Measurements from ENCODE around the gene CDK5RAP2. TPM values are rescaled to one million over a fixed set of nuclear protein-coding genes. Genes with fewer than 3 reads are reported as not detected.
"Not testable (repeated sequence)": the region's sequence is repeated elsewhere in the genome, so short reads cannot be mapped to it uniquely, and the experiment has no call there.

The CDK5RAP2 gene
- total and polyA plus RNA-seq, 10 donors, result 19.5 to 93.7 (median 61.9) TPM

GRCh38 chr9:120531683-120532300 is 48.2 kb downstream of the CDK5RAP2 start:
- H3K36me3 ChIP-seq, result peaks cover 0 to 98% (median 83%) of the 10 kb centered on the region in 6 donors

GRCh38 chr9:120530220-120530832 is 49.6 kb downstream of the CDK5RAP2 start:
- H3K4me3 ChIP-seq; DNase-seq; intact Hi-C loops (cut with DNase I; ENCODE audit: low total_unique reads); H3K27ac ChIP-seq; H3K9me3 ChIP-seq; H3K4me1 ChIP-seq; H3K27me3 ChIP-seq (replicated peaks in 1 of 7): not testable (repeated sequence)
- H3K36me3 ChIP-seq, result peaks cover 4 to 98% (median 85%) of the 10 kb centered on the region in 6 donors
- WGBS, 5 donors, result 94 to 97% (median 95%) methylated on average over 6 of the region's 6 CpGs

More at GRCh38 chr9:120531683-120532300, 48.2 kb downstream of the CDK5RAP2 start:
- no peak overlapping the region for H3K27ac ChIP-seq
- no peak overlapping the region for H3K4me3 ChIP-seq
- intact Hi-C loops (cut with DNase I; ENCODE audit: low total_unique reads), result no loop called here
- peaks cover 0 to 6% (median 0%) of the 10 kb centered on the region in 6 donors for H3K4me1 ChIP-seq
- TF ChIP-seq CTCF (IDR thresholded peaks at IDR 0.05 in 8 of 11, conservative IDR thresholded peaks at IDR 0.05 in 3 of 11) (peak in 3 of 11 experiments; percentile 8 to 12 (median 11)), POLR2A (IDR thresholded peaks at IDR 0.05) (no peak), POLR2AphosphoS5 (IDR thresholded peaks at IDR 0.05) (no peak)
- H3K9me3 ChIP-seq, result no peaks in the 10 kb centered on the region
- no peaks in the 10 kb centered on the region for H3K27me3 ChIP-seq (replicated peaks in 1 of 7)
- no peak for DNase-seq
- WGBS, 5 donors, result 69 to 96% (median 87%) methylated on average over 2 of the region's 2 CpGs

DNA sequence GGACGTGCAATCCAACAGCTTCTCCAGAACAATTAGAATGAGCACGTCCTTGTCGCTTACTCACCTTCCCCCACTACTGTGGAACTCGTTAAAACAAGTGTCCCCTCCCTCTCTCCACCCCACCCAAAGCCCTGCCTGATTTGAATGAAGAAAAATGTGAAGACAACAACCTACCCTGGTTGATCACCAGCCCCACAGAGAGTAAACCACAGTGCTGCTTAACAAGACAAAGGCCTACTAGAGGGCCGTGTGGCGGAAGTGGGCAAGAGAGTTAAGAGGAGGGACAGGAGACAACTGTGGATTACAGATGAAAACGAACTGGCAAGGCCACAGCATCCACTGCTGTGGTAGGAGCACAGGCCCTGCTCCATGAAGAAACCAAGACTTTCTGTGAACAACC is 51.1 kb downstream of the CDK5RAP2 start:
- H3K36me3 ChIP-seq, result peaks cover 4 to 98% (median 87%) of the 10 kb centered on the region in 6 donors
- intact Hi-C loops (cut with DNase I; ENCODE audit: low total_unique reads), result no loop called here
- 89 to 93% (median 91%) methylated on average over 7 of the region's 7 CpGs for WGBS, 5 donors
- H3K4me3 ChIP-seq, result no peak overlapping the region
- no peak overlapping the region for H3K27ac ChIP-seq
- H3K4me1 ChIP-seq, result peaks cover 0 to 6% (median 0%) of the 10 kb centered on the region in 6 donors
- no peaks in the 10 kb centered on the region for H3K27me3 ChIP-seq (replicated peaks in 1 of 7)
- H3K9me3 ChIP-seq, result no peaks in the 10 kb centered on the region
- TF ChIP-seq CTCF (IDR thresholded peaks at IDR 0.05 in 8 of 11, conservative IDR thresholded peaks at IDR 0.05 in 3 of 11), result no peak
- no peak for TF ChIP-seq POLR2A (IDR thresholded peaks at IDR 0.05)
- TF ChIP-seq POLR2AphosphoS5 (IDR thresholded peaks at IDR 0.05), result no peak
- DNase-seq, result no peak

GRCh38 chr9:120528327-120528726 is 51.6 kb downstream of the CDK5RAP2 start:
- TF ChIP-seq CTCF (IDR thresholded peaks at IDR 0.05 in 8 of 11, conservative IDR thresholded peaks at IDR 0.05 in 3 of 11) (no peak), POLR2AphosphoS5 (IDR thresholded peaks at IDR 0.05) (no peak), POLR2A (IDR thresholded peaks at IDR 0.05) (no peak)
- H3K36me3 ChIP-seq, result peaks cover 4 to 98% (median 87%) of the 10 kb centered on the region in 6 donors
- H3K4me1 ChIP-seq, result peaks cover 0 to 6% (median 0%) of the 10 kb centered on the region in 6 donors
- H3K4me3 ChIP-seq, result no peak overlapping the region
- no peaks in the 10 kb centered on the region for H3K27me3 ChIP-seq (replicated peaks in 1 of 7)
- 94 to 100% (median 100%) methylated on average over 1 of the region's 1 CpG for WGBS, 5 donors
- no peak overlapping the region for H3K27ac ChIP-seq
- intact Hi-C loops (cut with DNase I; ENCODE audit: low total_unique reads), result no loop called here
- no peaks in the 10 kb centered on the region for H3K9me3 ChIP-seq
- no peak for DNase-seq

Measured in spleen (tissue), 11 donors.